GM20431 (cell line): ENCODE results near the gene CDKN2B-AS1.
"Not testable (repeated sequence)": the region's sequence is repeated elsewhere in the genome, so short reads cannot be mapped to it uniquely, and the experiment has no call there.

Experiments
- in situ Hi-C: fragments of 300-500 bp; cut with MseI, MboI; formaldehyde crosslinking; loops from one replicate; pipeline ENCODE4 v1.15.0; 2020; ENCODE audit warnings: low sequenced_read_pairs; ENCODE audit not compliant: unreplicated experiment

CDKN2B-AS1 gene

DNA sequence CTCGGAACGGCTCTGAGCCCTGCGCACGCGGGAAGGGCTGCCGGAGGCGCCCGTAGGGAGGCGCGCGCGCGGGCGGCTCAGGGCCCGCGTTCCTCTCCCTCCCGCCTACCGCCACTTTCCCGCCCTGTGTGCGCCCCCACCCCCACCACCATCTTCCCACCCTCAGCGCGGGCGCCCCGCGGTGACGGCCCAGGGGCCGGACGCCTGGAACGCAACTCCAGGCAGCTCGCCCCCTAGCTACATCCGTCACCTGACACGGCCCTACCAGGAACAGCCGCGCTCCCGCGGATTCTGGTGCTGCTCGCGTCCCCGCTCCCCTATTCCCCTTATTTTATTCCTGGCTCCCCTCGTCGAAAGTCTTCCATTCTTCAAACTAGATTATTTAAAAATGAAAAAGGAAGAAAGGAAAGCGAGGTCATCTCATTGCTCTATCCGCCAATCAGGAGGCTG lies at the start of gene CDKN2B-AS1:
TSS of gene CDKN2B-AS1 (plus strand) at position 236 of the 450 bp plus-strand sequence.
- in situ Hi-C loops, result no loop called here

DNA sequence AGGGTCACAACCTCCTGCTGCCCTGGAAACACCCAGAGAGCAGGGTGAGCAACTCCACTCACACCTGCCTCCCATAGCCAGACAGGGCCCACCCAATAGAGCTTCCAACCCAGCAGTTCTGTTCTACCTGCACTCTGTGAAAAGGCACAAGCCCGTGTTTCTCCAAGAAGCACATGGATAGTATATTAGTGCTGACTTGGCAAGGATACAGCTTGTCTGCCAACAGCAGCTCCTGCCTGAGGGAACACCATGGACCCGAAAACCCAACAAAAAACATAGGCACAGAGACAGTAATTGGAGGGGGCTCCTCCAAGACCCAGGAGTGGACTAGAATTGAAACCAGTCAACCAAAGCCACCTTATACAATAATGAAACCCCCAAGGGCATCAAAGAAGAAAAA lies 49.0 kb upstream of the CDKN2B-AS1 start:
- in situ Hi-C loops, result no loop called here

GRCh38 chr9:21958833-21959232 lies 35.8 kb upstream of the CDKN2B-AS1 start:
- in situ Hi-C loops, result no loop called here

GRCh38 chr9:21959268-21959667 lies 35.3 kb upstream of the CDKN2B-AS1 start:
- in situ Hi-C loops, result not testable (repeated sequence)

GRCh38 chr9:21961569-21961968 lies 33.0 kb upstream of the CDKN2B-AS1 start:
- in situ Hi-C loops, result no loop called here

- in situ Hi-C loops, result no loop called here
Measured at GRCh38 chr9:21964925-21965385, 29.6 kb upstream of the CDKN2B-AS1 start.

- in situ Hi-C loops, result no loop called here
Measured at GRCh38 chr9:21965401-21965951, 29.1 kb upstream of the CDKN2B-AS1 start.

DNA sequence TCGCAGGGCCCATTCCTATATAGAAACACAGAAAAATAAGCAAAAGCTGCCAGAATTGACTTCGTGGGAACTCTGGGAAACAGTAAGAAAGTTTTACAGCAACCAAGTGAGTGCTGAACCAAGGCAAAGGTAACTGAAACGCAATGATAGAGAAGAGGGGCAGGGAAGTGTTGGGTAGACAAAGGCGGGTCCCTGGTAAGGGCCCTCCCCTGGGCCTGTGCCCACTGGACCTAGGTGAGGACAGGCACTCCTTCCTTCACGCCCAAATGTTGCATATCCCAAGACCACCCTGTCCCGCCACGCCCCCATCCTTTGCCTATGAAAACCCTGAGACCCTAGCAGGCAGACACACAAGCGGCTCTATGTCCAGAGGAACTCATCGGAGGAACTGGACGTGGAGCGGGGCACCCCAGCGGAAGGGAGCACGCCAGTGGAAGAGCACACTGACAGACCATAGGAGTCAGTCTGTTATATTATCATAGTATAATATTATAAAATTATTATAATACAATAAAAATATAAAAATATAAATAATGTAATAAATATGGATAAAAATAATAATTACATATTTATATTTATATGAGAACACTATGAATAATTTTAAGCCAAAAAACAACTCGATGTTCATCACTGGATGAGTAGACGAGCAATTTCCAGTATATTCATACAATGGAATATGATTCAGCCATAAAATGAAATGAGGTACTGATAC lies 28.3 kb upstream of the CDKN2B-AS1 start:
- in situ Hi-C loops, result no loop called here

DNA sequence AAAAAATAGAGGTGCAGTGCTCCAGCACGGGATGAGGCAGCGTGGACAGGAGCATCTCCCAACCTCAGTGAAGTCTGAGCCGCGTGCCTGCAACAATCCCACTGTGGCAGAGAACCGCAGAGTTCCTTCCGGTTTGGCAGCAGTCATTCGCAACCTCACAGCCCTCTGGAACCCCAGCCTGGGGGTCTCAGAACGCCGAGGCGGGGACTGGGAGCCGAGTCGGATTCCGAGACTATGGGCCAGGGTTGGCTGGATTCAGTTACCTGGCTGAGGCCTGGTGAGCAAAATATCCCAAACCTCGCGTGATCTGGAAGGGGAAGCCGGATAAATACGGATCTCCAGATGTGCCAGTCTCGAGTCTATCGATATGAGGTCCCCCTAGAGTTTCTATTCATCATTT lies 27.4 kb upstream of the CDKN2B-AS1 start:
- in situ Hi-C loops, result no loop called here

- in situ Hi-C loops, result no loop called here
Measured at GRCh38 chr9:21967702-21968101, 26.9 kb upstream of the CDKN2B-AS1 start.

GRCh38 chr9:21968331-21969010 lies 26.1 kb upstream of the CDKN2B-AS1 start:
- in situ Hi-C loops, result no loop called here

GRCh38 chr9:21969011-21969940 lies 25.3 kb upstream of the CDKN2B-AS1 start:
- in situ Hi-C loops, result no loop called here

- in situ Hi-C loops, result no loop called here
Measured at GRCh38 chr9:21969951-21970799, 24.4 kb upstream of the CDKN2B-AS1 start.

DNA sequence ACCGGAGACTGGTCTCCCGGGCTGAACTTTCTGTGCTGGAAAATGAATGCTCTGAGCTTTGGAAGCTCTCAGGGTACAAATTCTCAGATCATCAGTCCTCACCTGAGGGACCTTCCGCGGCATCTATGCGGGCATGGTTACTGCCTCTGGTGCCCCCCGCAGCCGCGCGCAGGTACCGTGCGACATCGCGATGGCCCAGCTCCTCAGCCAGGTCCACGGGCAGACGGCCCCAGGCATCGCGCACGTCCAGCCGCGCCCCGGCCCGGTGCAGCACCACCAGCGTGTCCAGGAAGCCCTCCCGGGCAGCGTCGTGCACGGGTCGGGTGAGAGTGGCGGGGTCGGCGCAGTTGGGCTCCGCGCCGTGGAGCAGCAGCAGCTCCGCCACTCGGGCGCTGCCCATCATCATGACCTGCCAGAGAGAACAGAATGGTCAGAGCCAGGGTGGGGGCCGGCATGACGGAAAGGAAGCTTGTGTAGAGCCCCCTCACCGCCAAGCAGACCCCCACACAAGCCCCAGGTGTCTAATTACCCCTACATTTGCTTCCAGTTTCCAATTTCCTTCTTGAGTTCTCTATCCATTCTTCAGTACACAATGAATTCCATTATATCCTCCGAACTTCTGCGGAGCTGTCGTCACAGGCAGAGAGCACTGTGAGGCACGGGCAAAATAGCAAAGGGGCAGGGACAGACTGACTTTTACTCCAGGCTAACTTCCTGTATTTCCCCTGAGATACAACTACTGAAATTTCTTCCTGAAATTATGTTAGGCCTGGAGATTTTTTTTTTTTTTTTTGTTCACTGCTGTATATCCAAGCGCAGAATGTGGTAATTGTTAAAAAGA lies 23.6 kb upstream of the CDKN2B-AS1 start:
- in situ Hi-C loops, result no loop called here

GRCh38 chr9:21972361-21972760 lies 22.2 kb upstream of the CDKN2B-AS1 start:
- in situ Hi-C loops, result no loop called here

- in situ Hi-C loops, result no loop called here
Measured at GRCh38 chr9:21974343-21974721, 20.3 kb upstream of the CDKN2B-AS1 start.

DNA sequence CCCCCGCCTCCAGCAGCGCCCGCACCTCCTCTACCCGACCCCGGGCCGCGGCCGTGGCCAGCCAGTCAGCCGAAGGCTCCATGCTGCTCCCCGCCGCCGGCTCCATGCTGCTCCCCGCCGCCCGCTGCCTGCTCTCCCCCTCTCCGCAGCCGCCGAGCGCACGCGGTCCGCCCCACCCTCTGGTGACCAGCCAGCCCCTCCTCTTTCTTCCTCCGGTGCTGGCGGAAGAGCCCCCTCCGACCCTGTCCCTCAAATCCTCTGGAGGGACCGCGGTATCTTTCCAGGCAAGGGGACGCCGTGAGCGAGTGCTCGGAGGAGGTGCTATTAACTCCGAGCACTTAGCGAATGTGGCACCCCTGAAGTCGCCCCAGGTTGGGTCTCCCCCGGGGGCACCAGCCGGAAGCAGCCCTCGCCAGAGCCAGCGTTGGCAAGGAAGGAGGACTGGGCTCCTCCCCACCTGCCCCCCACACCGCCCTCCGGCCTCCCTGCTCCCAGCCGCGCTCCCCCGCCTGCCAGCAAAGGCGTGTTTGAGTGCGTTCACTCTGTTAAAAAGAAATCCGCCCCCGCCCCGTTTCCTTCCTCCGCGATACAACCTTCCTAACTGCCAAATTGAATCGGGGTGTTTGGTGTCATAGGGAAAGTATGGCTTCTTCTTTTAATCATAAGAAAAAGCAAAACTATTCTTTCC lies 19.7 kb upstream of the CDKN2B-AS1 start:
- in situ Hi-C loops, result no loop called here

GRCh38 chr9:21976334-21976875 lies 18.2 kb upstream of the CDKN2B-AS1 start:
- in situ Hi-C loops, result no loop called here
